Uterus (tissue), 4 donors: ENCODE results near the gene GRIN2A. TPM values are rescaled to one million over a fixed set of nuclear protein-coding genes. Genes with fewer than 3 reads are reported as not detected.
A peak's percentile ranks its signal among the peaks of the same experiment; 100 is the strongest.

Experiments used
- DNase-seq, 2 donors: peaks; one replicate each; pipeline ENCODE4 v3.0.0-alpha.2; 2019 to 2020
- H3K27ac ChIP-seq, 2 donors: fragments of 200-600 bp; sonication (generic); 1 replicate in 1 of 2; 2 replicates in 1 of 2; pipeline ENCODE4 v1.5.1; 2016 to 2018
- H3K27me3 ChIP-seq, 2 donors: fragments of 200-600 bp; sonication (generic); one replicate each; pipeline ENCODE4 v1.5.1; 2018 to 2019; ENCODE audit warnings: control low read depth in 1 of 2
- H3K36me3 ChIP-seq, 2 donors: fragments of 200-600 bp; sonication (generic); one replicate each; pipeline ENCODE4 v1.5.1; 2019; ENCODE audit warnings: control low read depth in 1 of 2
- H3K4me1 ChIP-seq, 2 donors: fragments of 200-600 bp; sonication (generic); one replicate each; pipeline ENCODE4 v1.5.1; 2018 to 2019; ENCODE audit warnings: control low read depth in 1 of 2
- H3K4me3 ChIP-seq, 2 donors: fragments of 200-600 bp; sonication (generic); 1 replicate in 1 of 2; 2 replicates in 1 of 2; pipeline ENCODE4 v1.5.1; 2018 to 2019; ENCODE audit warnings: mild to moderate bottlenecking in 1 of 2
- H3K9me3 ChIP-seq, 2 donors: fragments of 200-600 bp; sonication (generic); one replicate each; pipeline ENCODE4 v1.5.1; 2019; ENCODE audit warnings: control low read depth in 1 of 2
- CTCF ChIP-seq, 4 experiments: fragments of 200-600 bp in 2 of 4; fragments of 450-650 bp in 2 of 4; sonication (generic) in 2 of 4; IDR thresholded peaks; one replicate each; pipeline ENCODE4 v1.5.1; 2016 to 2019; ENCODE audit warnings: antibody characterized with exemption in 4 of 4, mild to moderate bottlenecking in 2 of 4, moderate library complexity in 1 of 4
- POLR2A ChIP-seq, 2 donors: fragments of 450-650 bp; IDR thresholded peaks; one replicate each; pipeline ENCODE4 v1.6.1; 2016; ENCODE audit warnings: antibody characterized with exemption in 2 of 2, mild to moderate bottlenecking in 1 of 2, moderate library complexity in 1 of 2
- intact Hi-C: fragments of 100-400 bp; cut with DNase I; formaldehyde crosslinking; loops from one replicate; pipeline ENCODE4 v1.15.1; 2023; ENCODE audit warnings: low total_unique reads
- total RNA-seq, 4 donors: library from RNA; depleted of rRNA in 3 of 4; stranded (reverse); fragments of >200 nt in 3 of 4; gene quantifications; one replicate each; pipeline versions ENCODE4 v1.1.0 to v1.2.4, GENCODE V29; 2014 to 2023
- donor health status: DM: yes; HTN: yes; CAD: no.

The GRIN2A gene
- total RNA-seq, 4 donors from 2014 or later: under 0.01 to 2.4 (median 0.56) TPM

- H3K27ac ChIP-seq: no peak overlapping the region
- intact Hi-C loops: no loop called here
These were observed 270.2 kb downstream of the GRIN2A start for GRCh38 chr16:9911989-9912388.

GRCh38 chr16:9911231-9911630 lies 271.0 kb downstream of the GRIN2A start:
- no peak overlapping the region for H3K27ac ChIP-seq
- intact Hi-C loops: no loop called here
- H3K27me3 ChIP-seq: no peaks in the 10 kb centered on the region
- no peaks in the 10 kb centered on the region for H3K9me3 ChIP-seq
- TF ChIP-seq CTCF (IDR thresholded peaks at IDR 0.05) (no peak), POLR2A (IDR thresholded peaks at IDR 0.05) (no peak)
- no peaks in the 10 kb centered on the region for H3K36me3 ChIP-seq
- H3K4me3 ChIP-seq: no peak overlapping the region
- no peak for DNase-seq
- peaks cover 0 to 4% of the 10 kb centered on the region in 2 donors for H3K4me1 ChIP-seq

More at GRCh38 chr16:9911989-9912388, 270.2 kb downstream of the GRIN2A start:
- no peak for DNase-seq
- H3K4me3 ChIP-seq: no peak overlapping the region
- no peaks in the 10 kb centered on the region for H3K27me3 ChIP-seq
- TF ChIP-seq CTCF (IDR thresholded peaks at IDR 0.05) (no peak), POLR2A (IDR thresholded peaks at IDR 0.05) (no peak)
- peaks cover 0 to 4% of the 10 kb centered on the region in 2 donors for H3K4me1 ChIP-seq
- H3K36me3 ChIP-seq: no peaks in the 10 kb centered on the region
- H3K9me3 ChIP-seq: no peaks in the 10 kb centered on the region

- Histone ChIP-seq H3K4me3 (no peak overlapping the region), H3K36me3 (no peaks in the 10 kb centered on the region), H3K27me3 (no peaks in the 10 kb centered on the region), H3K27ac (no peak overlapping the region), H3K9me3 (no peaks in the 10 kb centered on the region), H3K4me1 (peaks cover 0 to 4% of the 10 kb centered on the region in 2 donors)
- TF ChIP-seq CTCF (IDR thresholded peaks at IDR 0.05) (no peak), POLR2A (IDR thresholded peaks at IDR 0.05) (no peak)
- intact Hi-C loops: no loop called here
- DNase-seq: peak in 1 of 2 donors; percentile 15
These were observed 273.0 kb downstream of the GRIN2A start for GRCh38 chr16:9909072-9909825.

- H3K27me3 ChIP-seq: no peaks in the 10 kb centered on the region
- intact Hi-C loops: no loop called here
- H3K4me3 ChIP-seq: no peak overlapping the region
- no peaks in the 10 kb centered on the region for H3K36me3 ChIP-seq
- TF ChIP-seq CTCF (IDR thresholded peaks at IDR 0.05): no peak
- no peak for TF ChIP-seq POLR2A (IDR thresholded peaks at IDR 0.05)
- H3K9me3 ChIP-seq: no peaks in the 10 kb centered on the region
- peak; percentile 62 to 66 for DNase-seq
- peak overlapping the region; percentile 52 for H3K27ac ChIP-seq
- peaks cover 0 to 4% of the 10 kb centered on the region in 2 donors for H3K4me1 ChIP-seq
These were observed 273.6 kb downstream of the GRIN2A start for GRCh38 chr16:9908613-9909012.

- Histone ChIP-seq H3K4me3 (no peak overlapping the region), H3K9me3 (no peaks in the 10 kb centered on the region), H3K27me3 (no peaks in the 10 kb centered on the region), H3K4me1 (peaks cover 0 to 4% of the 10 kb centered on the region in 2 donors), H3K36me3 (no peaks in the 10 kb centered on the region), H3K27ac (peak overlapping the region; percentile 52)
- no peak for DNase-seq
- TF ChIP-seq CTCF (IDR thresholded peaks at IDR 0.05) (no peak), POLR2A (IDR thresholded peaks at IDR 0.05) (no peak)
- intact Hi-C loops: no loop called here
These were observed 274.5 kb downstream of the GRIN2A start for GRCh38 chr16:9907752-9908151.
